IMR-90 (cell line): Measurements from ENCODE around the gene ANKRD27. TPM values are rescaled to one million over a fixed set of nuclear protein-coding genes. Genes with fewer than 3 reads are reported as not detected.

Experiments used
- ATAC-seq: fragments of 200-7000 bp; cut with Tn5 transposase; 2 replicates; pipeline ENCODE4 v1.9.1; 2020; ENCODE audit warnings: low read depth, mild to moderate bottlenecking, moderate library complexity
- BruUV-seq: library from RNA; stranded (reverse); fragments of 400-500 nt; replicated peaks from 2 replicates; lab custom pipeline; 2021; lab: Mats Ljungman, UMichigan
- CTCF ChIA-PET: fragments of 300-600 bp; formaldehyde crosslinking; extraction: SDS; loops from one replicate; lab custom pipeline; 2021; ENCODE audit warnings: antibody characterized with exemption; lab: Yijun Ruan, JAX
- POLR2A ChIA-PET: fragments of 300-600 bp; sonication (Branson Sonifier 250); formaldehyde crosslinking; loops from one replicate; lab custom pipeline; 2022; ENCODE audit warnings: antibody characterized with exemption; ENCODE audit not compliant: unreplicated experiment; lab: Charles Lee
- DNase-seq: peaks from one replicate; pipeline ENCODE4 v3.0.0; 2013
- H2AFZ ChIP-seq: replicated peaks from 2 replicates; pipeline ENCODE3; 2013; ENCODE audit warnings: low read length, mild to moderate bottlenecking; ENCODE audit not compliant: poor library complexity
- H2AK5ac ChIP-seq: 2 replicates; pipeline ENCODE4 v1.6.1; 2013; ENCODE audit warnings: low read depth, low read length, inconsistent platforms
- H2AK9ac ChIP-seq: replicated peaks from 2 replicates; pipeline ENCODE3; 2013; ENCODE audit warnings: mild to moderate bottlenecking, low read depth, low read length, moderate library complexity; ENCODE audit not compliant: poor library complexity
- H2BK120ac ChIP-seq: 2 replicates; pipeline ENCODE4 v1.6.1; 2013; ENCODE audit warnings: low read depth, low read length, inconsistent platforms
- H2BK15ac ChIP-seq: 3 replicates; pipeline ENCODE4 v1.6.1; 2013; ENCODE audit warnings: low read depth, low read length, inconsistent platforms
- H2BK20ac ChIP-seq: 2 replicates; pipeline ENCODE4 v1.6.1; 2013; ENCODE audit warnings: low read depth, mild to moderate bottlenecking, inconsistent platforms, low read length, moderate library complexity
- H2BK5ac ChIP-seq: 2 replicates; pipeline ENCODE4 v1.6.1; 2013; ENCODE audit warnings: mild to moderate bottlenecking, low read depth, low read length, inconsistent platforms; ENCODE audit not compliant: poor library complexity, severe bottlenecking
- H3K14ac ChIP-seq: replicated peaks from 2 replicates; pipeline ENCODE4 v1.6.1; 2013; ENCODE audit warnings: low read depth, low read length, inconsistent platforms
- H3K18ac ChIP-seq: 2 replicates; pipeline ENCODE4 v1.6.1; 2013; ENCODE audit warnings: low read depth, low read length, control low read depth
- H3K23ac ChIP-seq: 2 replicates; pipeline ENCODE4 v1.6.1; 2013; ENCODE audit warnings: low read depth, low read length, inconsistent platforms
- H3K27ac ChIP-seq: 2 replicates; pipeline ENCODE4 v1.5.1; 2013; ENCODE audit warnings: mild to moderate bottlenecking, control low read depth, low read length; ENCODE audit not compliant: insufficient read depth
- H3K27me3 ChIP-seq: 2 replicates; pipeline ENCODE4 v1.6.1; 2013; ENCODE audit warnings: low read length; ENCODE audit not compliant: control insufficient read depth, insufficient read depth
- H3K36me3 ChIP-seq: 2 replicates; pipeline ENCODE4 v1.6.1; 2013; ENCODE audit warnings: low read length, mixed read lengths; ENCODE audit not compliant: control insufficient read depth, insufficient read depth
- H3K4ac ChIP-seq: 2 replicates; pipeline ENCODE4 v1.6.1; 2013; ENCODE audit warnings: low read depth, low read length, inconsistent platforms
- H3K4me1 ChIP-seq: 2 replicates; pipeline ENCODE4 v1.6.1; 2013; ENCODE audit warnings: low read length, mixed read lengths; ENCODE audit not compliant: control insufficient read depth, insufficient read depth
- H3K4me2 ChIP-seq: 2 replicates; pipeline ENCODE4 v1.6.1; 2013; ENCODE audit warnings: low read depth, mild to moderate bottlenecking, control low read depth, low read length, moderate library complexity
- H3K4me3 ChIP-seq: 2 replicates; pipeline ENCODE4 v1.5.1; 2013; ENCODE audit warnings: low read depth, mild to moderate bottlenecking, control low read depth, low read length, moderate library complexity; ENCODE audit not compliant: insufficient read depth
- H3K56ac ChIP-seq: 2 replicates; pipeline ENCODE4 v1.6.1; 2013; ENCODE audit warnings: low read length, inconsistent platforms; ENCODE audit not compliant: insufficient read depth; ENCODE audit errors: extremely low read depth
- H3K79me1 ChIP-seq, 2 experiments: 2 replicates each; pipeline ENCODE4 v1.6.1; 2013; ENCODE audit warnings: low read length in 2 of 2, inconsistent platforms in 1 of 2, low read depth in 1 of 2
- H3K9ac ChIP-seq: 2 replicates; pipeline ENCODE4 v1.6.1; 2013; ENCODE audit warnings: low read depth, low read length, control low read depth
- H3K9me1 ChIP-seq: 2 replicates; pipeline ENCODE4 v1.6.1; 2013; ENCODE audit warnings: low read length, inconsistent platforms; ENCODE audit not compliant: insufficient read depth
- H3K9me3 ChIP-seq: 2 replicates; pipeline ENCODE4 v1.6.1; 2013; ENCODE audit warnings: low read length; ENCODE audit not compliant: control insufficient read depth, insufficient read depth
- H4K20me1 ChIP-seq: 2 replicates; pipeline ENCODE4 v1.6.1; 2013; ENCODE audit warnings: low read length, inconsistent platforms; ENCODE audit not compliant: insufficient read depth
- H4K5ac ChIP-seq: 2 replicates; pipeline ENCODE4 v1.6.1; 2013; ENCODE audit warnings: mild to moderate bottlenecking, low read depth, low read length, control low read depth
- H4K8ac ChIP-seq, 2 experiments: 2 replicates each; pipeline ENCODE4 v1.6.1; 2013; ENCODE audit warnings: low read depth in 2 of 2, low read length in 2 of 2, control low read depth in 1 of 2, inconsistent platforms in 1 of 2
- H4K91ac ChIP-seq: 2 replicates; pipeline ENCODE4 v1.6.1; 2013; ENCODE audit warnings: low read depth, low read length, inconsistent platforms; ENCODE audit not compliant: insufficient read depth
- CHD1 ChIP-seq: IDR thresholded peaks from 2 replicates; pipeline ENCODE4 v1.6.1; 2012; ENCODE audit warnings: low read depth, low read length, improper control_type of control experiment
- MAFK ChIP-seq: IDR thresholded peaks from 2 replicates; pipeline ENCODE4 v1.6.1; 2012; ENCODE audit warnings: low read depth, low read length, improper control_type of control experiment
- MXI1 ChIP-seq: IDR thresholded peaks from 2 replicates; pipeline ENCODE4 v1.6.1; 2012; ENCODE audit warnings: low read depth, mild to moderate bottlenecking, low read length, moderate library complexity, borderline replicate concordance
- POLR2A ChIP-seq: IDR thresholded peaks from 2 replicates; pipeline ENCODE4 v1.6.1; 2012; ENCODE audit warnings: mild to moderate bottlenecking, low read depth, low read length
- WGBS, 2 experiments: methylation state at CpG; one replicate each; pipeline versions ENCODE4 v1.1.5 to v1.1.7; 2013; ENCODE audit warnings: missing lambda C conversion rate in 2 of 2; ENCODE audit not compliant: insufficient read length in 1 of 2; ENCODE audit errors: extremely low coverage in 2 of 2; 5-methylcytosine and 5-hydroxymethylcytosine counted together
- dilution Hi-C: fragments of 300-500 bp; cut with HindIII; formaldehyde crosslinking; loops from one replicate; pipeline ENCODE4 v1.14.3; 2018; ENCODE audit warnings: low sequenced_read_pairs; ENCODE audit not compliant: unreplicated experiment
- in situ Hi-C: fragments of 300-500 bp; cut with MboI; formaldehyde crosslinking; loops from 3 replicates; pipeline ENCODE4 v1.14.3; 2019; ENCODE audit warnings: low sequenced_read_pairs, inconsistent platforms, mixed read lengths
- intact Hi-C: fragments of 100-400 bp; cut with micrococcal nuclease; formaldehyde crosslinking; loops from 2 replicates; pipeline ENCODE4 v1.10.0; 2022
- polyA plus RNA-seq, 3 experiments: library from polyadenylated mRNA; depleted of rRNA; stranded (reverse); fragments of >200 nt; gene quantifications; 2 replicates each; pipeline ENCODE4 v1.2.3, GENCODE V29; 2012; ENCODE audit warnings: low replicate concordance in 1 of 3
- total RNA-seq: library from RNA; depleted of rRNA; stranded (reverse); fragments of >200 nt; gene quantifications from 2 replicates; pipeline ENCODE4 v1.2.3, GENCODE V29; 2012
- TF ChIP-seq, protein P1 (sequence below): conservative IDR thresholded peaks from 2 replicates; pipeline ENCODE4 v1.5.1; 2012; ENCODE audit warnings: mild to moderate bottlenecking, low read depth, low read length, improper control_type of control experiment

ANKRD27 gene
- total and polyA plus RNA-seq, 2 of the 4 experiments (the other 2 are of a cell fraction), result 16.7 to 35.0 TPM

GRCh38 chr19:32674153-32674930 lies 638 bp downstream of the ANKRD27 start:
- H3K9me3 ChIP-seq, result no peaks in the 10 kb centered on the region
- no peak overlapping the region for H2BK120ac ChIP-seq
- peak overlapping the region; percentile 87 for H3K9ac ChIP-seq
- in situ Hi-C loops, result no loop called here
- CTCF ChIA-PET, result interaction anchor here (0.6 kb wide), 2 partner anchors 32 to 54 kb away, joined by 4 to 6 read pairs; no protein-coding TSS in a partner anchor
- no peak overlapping the region for H2BK15ac ChIP-seq
- H2AK5ac ChIP-seq, result no peak overlapping the region; the same call in 1 of the 2 replicates
- peak overlapping the region; percentile 22; the same call in 1 of the 2 replicates for H4K91ac ChIP-seq
- peaks cover 31 to 46% of the 10 kb centered on the region in 2 experiments for H3K79me1 ChIP-seq
- peak overlapping the region; percentile 20; the same call in 1 of the 2 replicates for H3K4ac ChIP-seq
- H2AK9ac ChIP-seq, result peak overlapping the region; percentile 93
- intact Hi-C loops, result loop anchor here (5.0 kb wide), 1 partner anchor 243 kb away; no protein-coding TSS in a partner anchor
- H4K8ac ChIP-seq, result peak overlapping the region; percentile 22 to 71; a peak in 2 of 4 replicates
- H3K18ac ChIP-seq, result no peak overlapping the region
- H3K14ac ChIP-seq, result peak overlapping the region; percentile 90
- H3K56ac ChIP-seq, result 0 out of 2 replicates have a peak overlapping the region, but pooled peaks have one; percentile 21
- no peak overlapping the region for H2BK5ac ChIP-seq
- no peak overlapping the region for H2BK20ac ChIP-seq
- WGBS, 2 experiments, result 2% methylated on average over 25 of the region's 67 CpGs; no CpG with 5 or more reads in 1 of the 2 experiments
- H3K23ac ChIP-seq, result peak overlapping the region; percentile 87
- peaks cover 39% of the 10 kb centered on the region for H4K20me1 ChIP-seq
- peaks cover 14% of the 10 kb centered on the region for H3K9me1 ChIP-seq
- dilution Hi-C loops, result no loop called here
- TF ChIP-seq POLR2A, result no peak
- TF ChIP-seq MXI1, result peak; percentile 60; the same call in 1 of the 2 replicates
- no peak for TF ChIP-seq MAFK
- TF ChIP-seq, protein P1, sequence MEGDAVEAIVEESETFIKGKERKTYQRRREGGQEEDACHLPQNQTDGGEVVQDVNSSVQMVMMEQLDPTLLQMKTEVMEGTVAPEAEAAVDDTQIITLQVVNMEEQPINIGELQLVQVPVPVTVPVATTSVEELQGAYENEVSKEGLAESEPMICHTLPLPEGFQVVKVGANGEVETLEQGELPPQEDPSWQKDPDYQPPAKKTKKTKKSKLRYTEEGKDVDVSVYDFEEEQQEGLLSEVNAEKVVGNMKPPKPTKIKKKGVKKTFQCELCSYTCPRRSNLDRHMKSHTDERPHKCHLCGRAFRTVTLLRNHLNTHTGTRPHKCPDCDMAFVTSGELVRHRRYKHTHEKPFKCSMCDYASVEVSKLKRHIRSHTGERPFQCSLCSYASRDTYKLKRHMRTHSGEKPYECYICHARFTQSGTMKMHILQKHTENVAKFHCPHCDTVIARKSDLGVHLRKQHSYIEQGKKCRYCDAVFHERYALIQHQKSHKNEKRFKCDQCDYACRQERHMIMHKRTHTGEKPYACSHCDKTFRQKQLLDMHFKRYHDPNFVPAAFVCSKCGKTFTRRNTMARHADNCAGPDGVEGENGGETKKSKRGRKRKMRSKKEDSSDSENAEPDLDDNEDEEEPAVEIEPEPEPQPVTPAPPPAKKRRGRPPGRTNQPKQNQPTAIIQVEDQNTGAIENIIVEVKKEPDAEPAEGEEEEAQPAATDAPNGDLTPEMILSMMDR, result no peak
- TF ChIP-seq CHD1, result no peak
- peaks cover 27% of the 10 kb centered on the region for H3K27me3 ChIP-seq
- no peak overlapping the region for H4K5ac ChIP-seq
- BruUV-seq, result no TSS peak
- H3K4me1 ChIP-seq, result peaks cover 11% of the 10 kb centered on the region; the same call in 1 of the 2 replicates
- H3K4me2 ChIP-seq, result peak overlapping the region; percentile 96
- ATAC-seq (peak; percentile 3), DNase-seq (no peak)
- POLR2A ChIA-PET, result no interaction called here
- no peaks in the 10 kb centered on the region for H3K36me3 ChIP-seq
- H3K4me3 ChIP-seq, result peak overlapping the region; percentile 97
- peak overlapping the region; percentile 2; the same call in 1 of the 2 replicates for H3K27ac ChIP-seq
- H2AFZ ChIP-seq, result peak overlapping the region; percentile 96
